Activated CD4-positive, alpha-beta T cell treated with anti-CD3 and anti-CD28 coated beads, Interleukin-2, amount 50 U/mL, for 24 hours (primary cell): ENCODE data around the gene TBC1D1.

Experiments used
- DNase-seq, 2 donors: peaks; one replicate each; pipeline ENCODE4 v3.0.0-alpha.2; 2020; ENCODE audit warnings: low read depth in 1 of 2, low spot score in 1 of 2

Gene TBC1D1

DNA sequence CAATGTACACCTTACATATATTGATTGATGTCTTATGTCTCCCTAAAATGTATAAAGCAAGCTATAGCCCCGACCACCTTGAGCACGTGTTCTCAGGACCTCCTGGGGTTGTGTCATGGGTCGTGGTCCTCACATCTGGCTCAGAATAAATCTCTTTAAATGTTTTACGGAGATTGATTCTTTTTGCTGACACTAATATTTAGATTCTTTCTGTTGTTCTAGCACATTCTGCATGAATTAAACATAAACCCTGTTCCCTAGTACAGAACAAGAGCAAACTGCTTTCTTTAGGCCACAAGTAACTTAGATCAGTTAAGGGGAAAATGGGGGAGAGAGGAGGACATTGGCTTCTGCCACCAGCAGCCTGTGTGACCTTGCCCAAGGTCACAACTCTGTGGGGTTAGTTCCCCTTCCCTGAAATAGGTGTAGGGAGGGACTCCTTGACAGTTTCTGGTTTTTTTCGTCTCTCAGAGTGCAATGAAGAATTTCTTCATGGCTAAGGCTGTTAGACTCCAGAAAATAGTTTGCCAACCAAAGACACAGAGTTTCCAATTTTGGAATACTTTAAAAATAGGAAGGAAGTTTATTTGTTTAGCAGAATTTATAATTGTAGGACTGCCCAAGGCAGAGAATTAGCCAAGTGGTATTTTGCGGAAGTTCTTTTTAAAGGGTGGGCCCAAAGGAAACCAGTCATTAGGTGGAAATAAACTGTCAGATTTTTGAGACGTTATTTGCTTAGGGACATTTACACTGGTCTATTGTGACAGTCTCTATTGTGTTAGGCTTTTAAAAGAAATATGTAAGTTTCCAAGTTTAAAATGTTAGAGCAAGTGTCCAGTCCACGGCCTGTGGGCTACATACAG lies 98.7 kb downstream of the TBC1D1 start:
- DNase-seq: no peak

DNA sequence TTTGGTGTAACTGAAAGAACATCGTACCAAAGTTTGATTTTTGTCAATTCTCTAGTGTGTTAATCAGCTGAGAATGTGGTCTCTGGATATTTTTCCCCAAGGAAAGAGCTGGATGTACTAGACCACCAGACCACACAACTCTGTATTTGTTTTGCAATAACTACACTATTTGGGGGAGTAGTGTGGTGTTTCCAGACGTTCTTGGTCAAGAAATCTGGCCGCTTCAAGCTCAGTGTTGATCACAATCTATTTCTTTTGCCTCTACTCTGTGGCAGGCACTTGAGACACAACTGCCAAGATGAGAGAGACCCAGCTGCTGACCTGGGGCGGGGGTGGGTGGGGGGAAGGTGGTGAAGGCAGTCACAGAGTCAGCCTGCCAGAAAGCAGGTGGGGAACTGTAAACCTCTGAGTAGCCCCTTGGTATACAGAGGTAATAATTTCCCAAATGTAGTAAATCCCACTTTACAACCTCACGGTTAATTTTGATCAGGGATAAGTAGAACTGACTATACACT lies 99.9 kb downstream of the TBC1D1 start:
- no peak for DNase-seq

GRCh38 chr4:37991623-37992410 lies 100.9 kb downstream of the TBC1D1 start:
- DNase-seq: no peak

GRCh38 chr4:37993806-37994205 lies 102.9 kb downstream of the TBC1D1 start:
- no peak for DNase-seq

DNA sequence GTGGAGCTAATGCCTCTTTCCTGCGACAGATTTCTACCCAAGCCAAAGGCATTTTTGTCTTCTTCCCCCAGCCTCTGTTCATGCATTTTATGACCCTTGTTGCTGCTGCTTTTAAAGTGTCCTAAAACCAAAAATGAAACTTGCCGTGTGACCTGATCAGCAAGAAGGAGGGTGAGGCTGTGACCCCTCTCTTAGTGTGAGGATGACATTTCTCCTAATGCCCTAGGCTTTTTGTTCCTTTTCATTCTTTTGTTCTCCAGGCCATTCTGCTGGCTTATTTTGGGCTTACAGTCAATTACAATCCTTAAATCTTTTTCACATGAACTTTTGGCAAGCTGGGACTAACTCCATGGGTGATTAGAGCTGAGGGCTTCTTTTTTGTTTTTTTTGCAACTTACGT lies 103.7 kb downstream of the TBC1D1 start:
- DNase-seq: no peak

GRCh38 chr4:37995299-37995821 lies 104.5 kb downstream of the TBC1D1 start:
- no peak for DNase-seq

DNA sequence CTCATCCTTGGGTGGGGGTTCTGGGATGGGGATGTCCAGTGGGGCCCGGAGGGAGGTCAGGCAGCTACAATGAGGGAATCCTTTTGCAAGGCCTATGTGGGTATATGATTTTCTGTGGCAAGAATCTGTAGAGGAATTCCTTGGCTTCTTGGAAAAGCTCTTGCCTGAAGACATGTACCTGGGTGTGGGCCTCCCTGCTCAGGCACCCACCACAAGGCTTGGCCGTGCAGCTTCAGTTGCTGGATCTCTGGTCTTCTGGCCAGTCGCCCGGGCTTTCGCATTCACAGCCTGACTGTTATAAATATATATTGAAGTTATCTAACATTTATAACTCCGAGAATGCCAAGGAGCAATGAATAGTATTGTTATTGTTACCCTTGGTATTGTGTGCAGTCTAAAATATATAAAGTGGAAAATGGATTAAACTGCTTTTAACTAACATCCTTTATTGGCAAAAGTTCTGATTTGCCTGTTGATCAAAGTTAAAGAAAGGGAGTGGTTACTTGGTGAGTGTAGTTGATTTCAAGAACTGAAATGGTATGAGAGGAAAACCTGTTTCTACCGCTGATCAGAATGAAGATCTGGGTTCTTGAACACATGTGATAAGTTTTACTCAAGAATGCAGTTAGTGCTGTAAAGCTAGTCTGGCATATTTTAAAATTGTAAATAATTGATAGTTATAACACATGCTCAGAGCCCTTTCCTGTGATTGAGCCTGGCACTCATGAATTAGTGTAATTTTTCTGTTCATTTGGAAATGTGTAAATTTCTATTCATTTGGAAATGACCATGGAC lies 105.3 kb downstream of the TBC1D1 start:
- no peak for DNase-seq

DNA sequence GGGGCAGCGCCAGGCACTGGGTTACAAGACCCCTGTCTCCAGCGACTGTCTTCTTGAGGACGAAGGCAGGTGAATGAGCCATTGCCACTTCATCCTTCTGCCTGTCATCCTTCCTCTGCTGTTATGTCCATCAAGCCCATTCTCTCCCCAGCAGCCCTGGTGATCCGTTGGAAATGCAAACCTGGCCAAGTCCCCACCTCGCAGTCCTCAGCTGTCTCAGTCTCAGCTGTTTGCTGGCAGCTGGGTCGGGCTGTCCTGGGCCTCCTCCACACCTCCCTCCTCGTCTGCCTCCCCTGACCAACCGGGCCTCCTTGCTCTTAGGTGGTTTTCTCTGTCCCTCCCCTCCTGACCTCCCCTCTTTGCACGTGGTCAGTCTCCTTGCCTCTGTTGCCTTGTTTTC lies 107.3 kb downstream of the TBC1D1 start:
- no peak for DNase-seq

- no peak for DNase-seq
Observed at GRCh38 chr4:37999000-37999716, 108.3 kb downstream of the TBC1D1 start.

- DNase-seq: no peak
Observed at GRCh38 chr4:37999965-38000364, 109.1 kb downstream of the TBC1D1 start.

- no peak for DNase-seq
Observed at GRCh38 chr4:38001927-38002326, 111.0 kb downstream of the TBC1D1 start.

GRCh38 chr4:38002451-38003071 lies 111.7 kb downstream of the TBC1D1 start:
- no peak for DNase-seq

DNA sequence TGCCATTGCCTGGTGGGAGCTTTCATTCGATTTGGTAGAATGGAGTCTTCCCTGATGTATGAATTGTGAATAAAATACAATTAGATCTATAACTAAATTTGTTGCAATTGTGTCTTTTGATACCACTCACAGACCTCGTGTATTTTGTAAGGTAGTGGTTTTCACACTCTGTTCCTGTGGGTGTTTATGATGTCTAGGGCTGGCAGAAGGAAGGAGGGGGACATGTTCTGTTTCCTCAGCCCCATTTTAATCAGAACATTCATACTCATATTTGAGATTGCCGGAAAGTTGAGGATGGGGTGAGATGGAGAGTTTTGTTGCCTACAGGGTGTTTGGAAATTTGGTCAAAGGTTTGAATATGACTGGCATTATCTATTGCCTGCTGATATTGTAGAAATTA lies 112.2 kb downstream of the TBC1D1 start:
- DNase-seq: no peak

- no peak for DNase-seq
Observed at GRCh38 chr4:38003628-38004027, 112.7 kb downstream of the TBC1D1 start.

DNA sequence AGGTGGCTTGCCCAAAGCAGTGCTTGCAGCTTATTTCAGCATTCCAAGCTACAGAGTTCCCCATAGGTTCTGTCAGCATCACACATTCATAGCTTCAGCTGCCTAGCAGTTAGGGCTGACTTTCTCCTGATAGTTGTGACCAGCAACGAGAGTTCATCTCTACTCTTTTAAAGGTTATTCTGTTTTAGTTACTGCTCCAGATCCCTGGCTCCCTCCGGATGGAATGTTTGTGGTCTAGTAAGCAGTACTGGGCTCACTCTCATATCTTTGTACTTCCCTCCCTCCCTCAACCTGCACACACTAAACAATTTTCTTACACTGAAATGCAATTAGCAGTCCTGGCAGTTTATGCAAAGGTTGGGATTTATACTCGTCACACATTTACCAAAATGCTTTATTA lies 113.2 kb downstream of the TBC1D1 start:
- DNase-seq: no peak

- no peak for DNase-seq
Observed at GRCh38 chr4:38004887-38005286, 114.0 kb downstream of the TBC1D1 start.

DNA sequence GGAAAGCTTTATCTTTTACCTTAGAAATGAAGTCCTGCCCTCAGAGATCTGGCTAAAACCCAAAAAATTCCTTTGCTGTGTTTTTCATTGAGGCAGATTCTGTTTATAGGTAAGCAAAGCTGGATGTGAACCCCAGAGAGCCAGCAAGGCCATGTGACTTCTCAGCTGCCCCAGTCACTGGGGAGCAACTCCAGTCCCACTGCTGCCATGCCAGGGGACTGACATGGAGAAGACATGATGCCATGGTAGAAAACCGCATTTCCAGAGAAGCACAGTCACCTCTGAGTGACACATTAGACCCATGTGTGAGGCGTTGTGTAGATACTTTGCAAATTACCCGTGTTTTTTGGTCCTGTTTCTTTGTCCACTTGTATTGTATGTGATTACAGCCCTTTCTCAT lies 114.8 kb downstream of the TBC1D1 start:
- DNase-seq: no peak

DNA sequence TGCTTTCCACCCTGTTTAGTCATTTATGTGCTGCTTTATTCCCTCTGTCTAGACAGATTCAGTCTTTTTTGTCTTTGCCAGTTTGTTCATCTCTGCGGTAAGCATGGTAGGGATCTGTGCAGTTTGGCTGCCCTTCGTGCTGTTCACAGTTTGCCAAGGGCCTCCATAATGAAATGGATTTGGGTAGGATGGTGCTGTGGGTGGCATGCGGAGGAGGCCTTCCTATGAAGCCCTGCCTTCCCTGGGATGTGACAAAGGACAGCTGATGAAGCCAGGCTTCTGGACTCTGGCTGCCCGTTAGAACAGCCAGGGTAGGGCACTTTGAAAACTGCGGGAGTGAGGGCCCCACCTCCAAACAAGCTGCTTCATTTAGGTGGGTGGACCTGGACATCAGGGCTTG lies 116.8 kb downstream of the TBC1D1 start:
- DNase-seq: no peak

- DNase-seq: no peak
Observed at GRCh38 chr4:38008571-38009021, 117.7 kb downstream of the TBC1D1 start.

DNA sequence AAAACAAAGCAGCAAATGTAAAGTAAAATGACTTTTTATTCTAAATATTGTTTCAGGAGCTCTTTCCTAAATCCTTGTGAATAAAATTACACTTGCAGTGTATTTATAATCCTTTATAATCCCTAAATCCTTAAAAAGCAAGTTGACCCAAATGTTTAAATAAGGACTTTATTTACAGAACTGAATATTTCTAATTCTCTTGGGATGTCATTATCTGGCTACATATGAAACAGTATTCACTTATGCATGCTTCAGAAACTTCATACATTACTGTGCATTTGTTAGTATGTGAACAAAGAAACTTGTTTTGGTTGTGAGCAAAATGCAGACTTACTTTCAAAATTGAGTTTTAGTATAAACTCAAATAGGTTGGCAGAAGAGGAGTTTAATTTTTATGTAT lies 118.5 kb downstream of the TBC1D1 start:
- no peak for DNase-seq
